Frontal cortex (tissue), 4 donors: ENCODE data around the gene CENPV. TPM values are rescaled to one million over a fixed set of nuclear protein-coding genes. Genes with fewer than 3 reads are reported as not detected.
A peak's percentile ranks its signal among the peaks of the same experiment; 100 is the strongest.
"Not testable (repeated sequence)": the region's sequence is repeated elsewhere in the genome, so short reads cannot be mapped to it uniquely, and the experiment has no call there.

Experiments
- DNase-seq, 2 donors: peaks; one replicate each; pipeline ENCODE4 v3.0.0; 2012; ENCODE audit warnings: low spot score in 2 of 2
- FAIRE-seq: peaks from 2 replicates; lab custom pipeline; 2012; peaks lifted over from hg19 to GRCh38; lab: Jason Lieb, UNC
- total RNA-seq: library from RNA; depleted of rRNA; stranded (reverse); fragments of >200 nt; gene quantifications from one replicate; pipeline ENCODE4 v1.2.3, GENCODE V29; 2014
- donor health status: control.
- donor health status: control.
- donor health status: control.

The CENPV gene
- 97.8 TPM for total RNA-seq

GRCh38 chr17:16353317-16354174 is at the start of gene CENPV:
TSS of gene CENPV (minus strand) at chr17:16353469. CDS start at chr17:16353436, 33 bp downstream.
- FAIRE-seq = no peak
- DNase-seq = peak; percentile 76 to 79

DNA sequence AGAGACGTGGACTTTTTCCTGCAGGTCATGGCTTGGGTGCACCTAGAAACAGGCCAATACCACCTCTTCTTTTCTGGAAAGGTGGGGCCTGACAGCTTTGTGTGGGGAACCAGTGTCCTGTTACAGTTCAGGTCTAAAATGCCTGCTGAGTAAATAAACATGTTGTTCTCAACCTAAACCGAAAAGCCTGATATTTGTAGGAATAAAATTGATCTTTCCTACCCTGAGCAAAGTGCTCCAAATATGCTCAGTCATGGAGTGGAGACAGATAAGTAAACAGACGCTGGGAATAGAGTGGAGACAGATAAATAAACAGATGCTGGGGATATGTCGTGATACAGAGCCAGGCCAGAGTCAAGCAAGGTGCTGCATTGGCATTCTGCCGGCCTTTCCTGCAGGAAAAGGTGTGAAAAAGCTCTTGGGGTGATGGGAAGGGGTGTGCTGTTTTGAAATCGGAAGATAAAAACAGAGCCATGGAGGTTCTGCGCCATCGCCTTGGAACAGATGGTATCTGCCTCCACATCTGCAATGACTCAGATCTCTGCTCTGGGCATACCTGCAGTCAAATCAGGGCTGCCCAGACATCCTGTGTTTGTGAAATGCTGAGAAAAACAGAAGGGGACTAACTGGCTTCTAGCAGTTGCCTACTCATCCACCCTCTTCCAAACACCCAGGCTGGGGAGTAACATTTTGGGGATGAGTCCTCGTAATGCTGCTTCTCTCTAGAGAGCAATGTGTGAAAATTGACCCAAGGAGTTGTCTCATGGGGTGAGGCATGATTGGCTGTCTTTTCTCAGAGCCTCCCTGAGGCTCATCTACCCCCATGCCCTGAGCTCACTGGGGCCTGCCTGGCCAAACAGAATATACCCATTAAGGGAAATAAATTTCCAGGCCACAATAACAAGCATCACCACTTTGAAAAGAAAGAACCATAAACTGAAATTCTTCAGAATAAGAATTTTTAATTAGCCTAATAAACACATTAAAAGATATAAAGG is 45.3 kb upstream of the CENPV start:
- DNase-seq = no peak
- FAIRE-seq = no peak

GRCh38 chr17:16396693-16397092 is 43.4 kb upstream of the CENPV start:
- DNase-seq = not testable (repeated sequence)

GRCh38 chr17:16395887-16396286 is 42.6 kb upstream of the CENPV start:
- FAIRE-seq, DNase-seq: not testable (repeated sequence)

More at GRCh38 chr17:16396693-16397092, 43.4 kb upstream of the CENPV start:
- not testable (repeated sequence) for FAIRE-seq

- not testable (repeated sequence) for FAIRE-seq
Observed at GRCh38 chr17:16392491-16392890, 39.2 kb upstream of the CENPV start.

GRCh38 chr17:16391451-16391850 is 38.2 kb upstream of the CENPV start:
- no peak for FAIRE-seq
- DNase-seq = no peak

More at GRCh38 chr17:16392491-16392890, 39.2 kb upstream of the CENPV start:
- not testable (repeated sequence) for DNase-seq

- DNase-seq, FAIRE-seq: not testable (repeated sequence)
Observed at GRCh38 chr17:16386126-16386507, 32.8 kb upstream of the CENPV start.

- no peak for DNase-seq
- no peak for FAIRE-seq
Observed at GRCh38 chr17:16384557-16384956, 31.3 kb upstream of the CENPV start.

- FAIRE-seq (no peak), DNase-seq (no peak)
Observed at GRCh38 chr17:16383772-16384287, 30.6 kb upstream of the CENPV start.

DNA sequence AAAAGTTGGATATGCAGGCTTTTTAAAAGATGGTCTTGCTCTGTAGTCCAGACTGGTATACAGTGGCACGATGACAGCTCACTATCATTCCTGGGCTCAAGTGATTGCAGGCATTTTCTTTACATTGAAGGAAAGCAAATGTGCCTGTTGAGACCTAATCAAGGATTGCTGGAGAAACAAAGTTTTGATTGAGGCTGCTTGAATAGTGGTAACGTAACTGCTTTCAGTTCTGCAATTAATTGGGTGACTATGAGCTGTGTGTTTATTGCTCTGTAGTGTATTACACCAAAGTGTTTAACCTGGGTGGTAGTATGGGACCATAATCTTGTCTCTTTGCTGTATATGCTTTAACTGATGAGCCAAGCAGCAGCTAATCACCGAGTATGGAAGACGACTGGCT is 29.9 kb upstream of the CENPV start:
- DNase-seq (no peak), FAIRE-seq (no peak)

GRCh38 chr17:16381496-16381820 is 28.2 kb upstream of the CENPV start:
- FAIRE-seq = no peak
- no peak for DNase-seq

- FAIRE-seq = peak; percentile 34
Observed at GRCh38 chr17:16380640-16381495, 27.6 kb upstream of the CENPV start, which contains the start of gene UBB. TSS of gene UBB (plus strand) at chr17:16381091. CDS start at chr17:16381908, 817 bp downstream.

GRCh38 chr17:16379654-16380053 is 26.4 kb upstream of the CENPV start:
- no peak for FAIRE-seq
- DNase-seq = no peak

More at GRCh38 chr17:16380640-16381495, 27.6 kb upstream of the CENPV start, which contains the start of gene UBB:
- DNase-seq = peak; percentile 82 to 84

DNA sequence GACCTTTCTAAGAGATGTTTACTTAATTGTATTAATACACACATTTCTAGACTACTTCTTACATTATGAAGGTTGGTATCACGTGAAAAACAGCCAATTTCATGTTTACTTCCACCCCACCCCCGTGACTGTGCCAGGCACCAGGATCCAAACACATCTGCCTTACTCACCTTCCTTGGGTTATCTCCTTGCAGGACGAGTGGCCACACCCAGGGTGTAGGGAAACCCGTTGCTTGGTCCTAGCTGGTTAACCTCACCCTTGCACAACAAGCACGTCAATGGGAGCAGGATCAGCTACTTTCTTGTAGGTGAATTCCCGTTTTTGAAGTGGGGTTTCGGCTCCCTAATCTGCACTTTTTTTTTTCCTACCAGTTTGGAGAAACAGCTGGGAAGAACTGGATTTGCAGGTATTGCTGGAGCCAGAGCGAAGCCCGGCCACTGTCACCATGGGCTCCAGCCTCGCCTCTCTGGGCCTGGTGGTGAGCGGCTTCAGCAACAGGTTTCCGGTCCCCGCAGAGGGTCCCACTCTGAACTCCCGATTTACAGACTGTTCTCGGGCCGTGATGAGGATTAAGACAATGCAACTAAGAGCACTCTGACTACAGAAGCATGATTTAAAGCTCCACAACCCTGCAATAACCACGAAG is 25.5 kb upstream of the CENPV start:
- no peak for FAIRE-seq

DNA sequence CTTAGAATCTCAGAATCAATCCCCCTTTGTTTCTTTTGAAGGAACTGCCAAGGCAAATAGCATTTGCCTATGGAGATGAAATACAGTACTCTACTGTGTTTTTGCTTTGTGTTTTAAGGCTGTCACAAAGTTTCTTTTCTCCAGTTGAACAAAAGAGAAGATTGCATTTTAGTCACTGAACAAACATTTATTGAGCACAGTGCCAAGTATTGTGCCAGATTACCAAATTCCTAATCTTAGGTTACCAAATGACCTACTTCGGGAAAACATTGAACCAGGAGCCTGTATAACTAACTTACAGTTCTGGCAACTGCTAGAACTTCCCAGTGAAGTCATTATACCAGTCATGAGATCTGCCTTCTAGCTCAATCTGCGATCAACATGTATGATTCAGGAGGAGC is 24.7 kb upstream of the CENPV start:
- DNase-seq = no peak
- FAIRE-seq = no peak

More for the DNA sequence above, 25.5 kb upstream of the CENPV start:
- no peak for DNase-seq

DNA sequence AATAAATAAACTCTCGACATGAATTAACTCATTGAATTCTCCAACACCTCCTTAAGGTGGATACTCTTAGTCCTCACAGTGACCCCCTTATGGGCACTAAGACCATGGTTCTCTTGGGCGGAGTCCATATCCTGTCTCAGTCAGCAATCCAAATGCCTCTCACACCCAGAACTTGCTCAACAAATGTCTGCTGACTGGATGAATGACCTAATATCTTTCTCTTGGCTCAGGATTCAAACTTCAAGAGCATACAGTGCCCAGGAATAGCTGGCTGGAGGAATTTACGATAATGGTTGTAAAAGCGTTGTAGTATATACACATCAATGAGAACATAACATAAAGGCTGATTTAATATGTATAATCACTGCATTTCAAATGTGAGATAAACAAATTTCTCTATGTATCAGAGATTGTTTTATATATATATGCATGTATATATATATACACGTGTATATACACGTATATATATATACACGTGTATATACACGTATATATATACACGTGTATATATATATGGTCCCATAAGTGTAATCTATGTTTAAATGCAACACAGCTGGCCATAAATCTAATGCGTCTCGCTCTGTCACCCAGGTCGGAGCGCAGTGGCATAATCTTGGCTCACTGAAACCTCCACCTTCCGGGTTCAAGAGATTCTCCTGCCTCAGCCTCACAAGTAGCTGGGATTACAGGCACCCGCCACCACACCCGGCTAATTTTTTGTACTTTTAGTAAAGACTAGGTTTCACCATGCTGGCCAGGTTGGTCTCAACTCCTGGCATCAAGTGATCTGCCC is 21.1 kb upstream of the CENPV start:
- FAIRE-seq = no peak
- DNase-seq = no peak

GRCh38 chr17:16371742-16372141 is 18.5 kb upstream of the CENPV start:
- DNase-seq (no peak), FAIRE-seq (no peak)

DNA sequence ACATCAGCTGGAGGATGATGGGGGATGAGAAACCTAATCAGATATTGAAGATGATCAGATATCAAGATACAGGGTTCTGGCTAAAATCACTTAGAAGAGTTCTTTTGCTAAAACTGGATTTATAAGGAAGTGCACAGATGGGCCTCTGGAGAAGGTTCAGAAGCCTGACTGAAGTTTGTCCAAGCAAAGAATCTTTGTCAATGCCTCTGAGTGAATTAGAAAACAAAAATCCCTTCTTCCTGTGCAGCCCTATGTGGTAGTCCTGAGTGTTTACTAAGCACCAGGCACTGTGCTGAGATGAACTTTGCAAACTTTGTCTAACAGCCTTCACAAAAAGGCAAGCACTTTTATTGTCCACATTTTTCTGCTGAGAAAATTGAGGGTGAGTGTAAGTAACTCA is 11.4 kb upstream of the CENPV start:
- DNase-seq (no peak), FAIRE-seq (no peak)
